Astrocyte of the cerebellum (primary cell): ENCODE data around the gene IL21R.
A peak's percentile ranks its signal among the peaks of the same experiment; 100 is the strongest.

Experiments used
- DNase-seq: peaks from one replicate; pipeline ENCODE4 v3.0.0-alpha.2; 2011; ENCODE audit warnings: low read depth
- H3K4me3 ChIP-seq: 2 replicates; pipeline ENCODE4 v1.5.1; 2011; ENCODE audit warnings: mild to moderate bottlenecking, low read depth, low read length, moderate library complexity
- in situ Hi-C: cut with HindIII; loops from 2 replicates; pipeline ENCODE4 v1.10.0; 2017; ENCODE audit warnings: low sequenced_read_pairs
- TF ChIP-seq, protein P1 (sequence below): IDR thresholded peaks from 2 replicates; pipeline ENCODE4 v1.5.1; 2012; ENCODE audit warnings: low read length, low read depth, moderate library complexity, mild to moderate bottlenecking; ENCODE audit errors: missing control alignments

IL21R gene

DNA sequence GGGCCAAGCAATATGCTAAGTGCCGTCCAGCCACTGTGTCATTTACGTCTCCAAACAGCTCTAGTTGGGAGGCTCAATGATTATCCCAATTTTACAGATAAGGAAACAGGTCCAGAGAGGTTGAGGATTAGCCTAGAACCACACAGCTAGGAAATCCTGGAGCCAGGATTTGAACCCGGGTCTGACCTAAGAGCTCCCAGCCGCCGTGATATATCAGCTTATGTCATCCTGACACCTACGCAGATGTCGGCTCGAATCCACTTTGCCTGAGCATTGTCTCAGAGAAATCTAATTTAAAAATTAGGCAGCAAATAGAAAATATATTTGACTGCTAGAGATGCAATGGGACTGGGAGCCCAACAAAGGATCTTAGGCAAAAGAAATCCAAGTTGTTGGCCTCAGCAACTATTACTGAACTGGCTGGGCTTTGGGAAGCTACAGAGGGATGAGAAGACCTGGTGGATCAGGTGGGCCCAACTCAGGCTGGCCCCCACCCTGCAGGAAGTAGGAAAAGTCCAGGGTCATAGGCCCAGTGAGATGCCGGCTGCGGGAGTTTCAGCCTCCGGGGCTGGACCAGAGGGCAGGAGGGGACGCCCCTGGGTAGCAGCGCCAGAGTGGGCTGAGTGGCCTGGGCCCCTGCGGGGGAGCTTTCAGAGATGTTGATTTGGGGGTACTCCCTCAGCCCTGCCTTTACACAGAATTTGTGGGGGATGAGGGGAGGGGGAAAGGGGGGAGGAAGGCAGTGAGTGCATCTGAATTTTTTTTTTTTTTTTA lies 35.1 kb upstream of the IL21R start:
- H3K4me3 ChIP-seq: no peak overlapping the region
- in situ Hi-C loops: no loop called here
- no peak for DNase-seq
- TF ChIP-seq, protein P1, sequence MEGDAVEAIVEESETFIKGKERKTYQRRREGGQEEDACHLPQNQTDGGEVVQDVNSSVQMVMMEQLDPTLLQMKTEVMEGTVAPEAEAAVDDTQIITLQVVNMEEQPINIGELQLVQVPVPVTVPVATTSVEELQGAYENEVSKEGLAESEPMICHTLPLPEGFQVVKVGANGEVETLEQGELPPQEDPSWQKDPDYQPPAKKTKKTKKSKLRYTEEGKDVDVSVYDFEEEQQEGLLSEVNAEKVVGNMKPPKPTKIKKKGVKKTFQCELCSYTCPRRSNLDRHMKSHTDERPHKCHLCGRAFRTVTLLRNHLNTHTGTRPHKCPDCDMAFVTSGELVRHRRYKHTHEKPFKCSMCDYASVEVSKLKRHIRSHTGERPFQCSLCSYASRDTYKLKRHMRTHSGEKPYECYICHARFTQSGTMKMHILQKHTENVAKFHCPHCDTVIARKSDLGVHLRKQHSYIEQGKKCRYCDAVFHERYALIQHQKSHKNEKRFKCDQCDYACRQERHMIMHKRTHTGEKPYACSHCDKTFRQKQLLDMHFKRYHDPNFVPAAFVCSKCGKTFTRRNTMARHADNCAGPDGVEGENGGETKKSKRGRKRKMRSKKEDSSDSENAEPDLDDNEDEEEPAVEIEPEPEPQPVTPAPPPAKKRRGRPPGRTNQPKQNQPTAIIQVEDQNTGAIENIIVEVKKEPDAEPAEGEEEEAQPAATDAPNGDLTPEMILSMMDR: no peak

DNA sequence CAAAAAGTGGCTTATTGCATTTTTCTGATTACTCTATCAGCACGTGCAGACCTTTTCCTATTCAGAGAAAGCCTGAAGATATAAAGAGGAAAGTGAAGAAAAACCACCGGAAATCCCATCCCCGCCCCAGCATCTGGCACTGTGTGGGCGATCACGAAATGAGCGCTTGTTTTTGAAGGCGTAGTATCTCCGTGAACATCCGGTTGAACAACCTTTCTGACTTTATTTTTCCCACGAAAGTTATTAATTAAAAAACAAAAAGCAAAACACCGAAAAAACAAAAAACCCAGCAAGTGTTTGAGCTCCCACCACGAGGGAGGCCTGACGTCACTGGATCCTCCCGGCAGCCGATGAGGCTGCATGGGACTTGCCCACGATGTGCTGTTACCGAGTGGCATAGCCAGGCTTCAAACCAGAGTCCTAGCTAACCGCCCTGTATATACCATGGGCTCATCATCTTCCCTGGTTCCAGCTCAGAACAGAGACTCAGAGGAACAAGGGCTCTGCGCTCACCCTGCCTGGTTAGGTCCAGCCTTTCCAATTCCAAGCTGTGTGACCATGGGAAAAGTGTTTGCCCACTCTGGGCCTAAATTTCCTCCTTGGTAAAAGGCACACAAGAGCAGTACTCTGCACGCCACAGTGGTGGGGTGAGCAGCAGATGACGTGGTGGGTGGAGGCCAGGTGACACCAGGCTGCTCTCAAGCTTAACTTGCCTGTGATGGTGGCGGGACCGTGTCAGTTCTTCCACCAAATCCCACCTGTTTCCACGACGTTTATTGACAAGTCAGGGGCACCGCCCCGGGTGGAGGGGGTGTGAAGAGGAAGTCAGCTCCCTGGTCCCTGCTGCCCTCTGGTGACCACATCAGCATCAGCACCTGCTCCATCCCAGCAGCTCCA lies 34.3 kb upstream of the IL21R start:
- TF ChIP-seq, protein P1: peak; percentile 79
- DNase-seq: peak; percentile 39
- H3K4me3 ChIP-seq: no peak overlapping the region
- in situ Hi-C loops: no loop called here

DNA sequence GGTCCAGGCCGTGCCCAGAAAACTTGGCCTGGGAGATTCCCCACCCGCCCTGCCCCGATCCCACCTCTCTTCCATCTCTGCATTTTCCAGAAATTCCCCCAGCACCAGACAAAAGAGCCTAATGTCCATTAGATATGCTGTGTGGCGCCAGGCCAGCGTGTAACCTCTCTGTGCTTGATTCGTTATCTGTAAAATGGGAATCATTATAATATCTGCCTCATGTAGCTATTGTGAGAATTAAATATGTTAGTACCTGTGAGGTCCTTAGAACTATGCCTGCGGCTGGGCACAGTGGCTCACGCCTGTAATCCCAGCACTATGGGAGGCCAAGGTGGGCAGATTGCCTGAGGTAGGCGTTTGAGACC lies 33.6 kb upstream of the IL21R start:
- DNase-seq: no peak
- in situ Hi-C loops: no loop called here
- TF ChIP-seq, protein P1: no peak
- H3K4me3 ChIP-seq: no peak overlapping the region

DNA sequence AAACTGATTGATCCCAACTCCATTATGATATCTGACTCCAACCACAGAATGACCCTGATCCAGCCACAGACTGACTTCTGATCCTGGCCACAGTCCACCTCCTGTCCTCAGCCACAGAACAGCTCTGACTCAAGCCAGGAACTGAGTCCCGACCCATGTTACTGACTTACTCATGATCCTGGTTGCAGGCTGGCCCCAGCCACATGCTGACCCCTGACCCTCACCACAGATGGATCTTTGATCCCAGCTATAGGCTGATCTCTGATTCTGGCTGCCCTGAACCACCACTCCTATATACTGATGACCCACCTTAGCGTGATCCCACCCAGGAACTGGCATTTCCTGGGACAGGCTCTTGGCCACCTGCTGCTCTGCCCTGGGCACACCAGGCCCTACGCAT lies 32.2 kb upstream of the IL21R start:
- in situ Hi-C loops: no loop called here
- TF ChIP-seq, protein P1: no peak
- DNase-seq: no peak
- no peak overlapping the region for H3K4me3 ChIP-seq

DNA sequence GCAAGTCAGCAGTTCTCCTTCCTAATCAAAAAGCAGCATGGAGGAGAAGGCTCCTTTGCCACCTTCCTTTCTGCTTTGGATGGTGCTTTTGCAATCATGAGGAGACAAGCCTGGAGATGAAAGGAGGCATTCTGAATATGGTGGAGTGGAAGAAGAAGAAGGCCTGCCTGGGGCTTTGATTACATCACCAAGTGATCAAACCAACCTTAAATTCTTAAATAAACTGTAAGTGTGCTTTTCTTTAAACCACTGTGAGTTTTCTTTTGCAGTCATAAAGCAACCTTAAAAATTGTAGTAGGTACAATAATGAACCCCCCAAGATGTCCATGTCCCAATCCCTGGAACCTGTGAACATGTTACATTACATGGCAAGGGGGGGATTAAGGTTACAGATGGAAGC lies 31.7 kb upstream of the IL21R start:
- in situ Hi-C loops: no loop called here
- TF ChIP-seq, protein P1: no peak
- DNase-seq: no peak
- H3K4me3 ChIP-seq: no peak overlapping the region

DNA sequence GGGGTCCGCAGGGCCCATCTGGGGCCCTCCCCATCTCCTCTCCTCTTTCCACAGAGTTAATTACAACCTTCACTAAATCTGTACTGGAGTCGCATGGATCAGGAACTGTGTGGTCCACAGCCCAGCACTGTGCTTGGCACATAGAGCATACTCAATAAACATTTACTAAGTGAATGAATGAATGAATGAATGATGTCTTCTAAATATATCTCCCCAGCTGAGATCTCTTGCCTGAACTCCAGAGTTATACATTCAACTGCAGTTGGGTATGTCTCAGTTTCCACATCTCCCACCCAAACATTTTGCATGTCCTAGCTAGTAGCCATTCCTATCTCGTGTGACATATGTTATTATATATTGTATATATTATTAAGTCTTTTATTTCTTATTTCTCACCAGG lies 28.7 kb upstream of the IL21R start:
- in situ Hi-C loops: no loop called here
- no peak for DNase-seq
- no peak overlapping the region for H3K4me3 ChIP-seq
- TF ChIP-seq, protein P1: no peak
